Progenitor cell of endocrine pancreas (in vitro differentiated cells): Measurements from ENCODE around the gene IFI27L1. TPM values are rescaled to one million over a fixed set of nuclear protein-coding genes. Genes with fewer than 3 reads are reported as not detected.

ENCODE experiments used
- DNase-seq: peaks from one replicate; pipeline ENCODE4 v3.0.0; 2021; ENCODE audit warnings: low spot score; ENCODE audit not compliant: unreplicated experiment
- H3K27ac Mint-ChIP-seq: 2 replicates; pipeline ENCODE4 v1.8.0; 2021; ENCODE audit warnings: mild to moderate bottlenecking, moderate library complexity, mixed read lengths
- H3K27me3 Mint-ChIP-seq: 2 replicates; pipeline ENCODE4 v1.8.0; 2021; ENCODE audit warnings: mixed read lengths
- H3K36me3 Mint-ChIP-seq: 2 replicates; pipeline ENCODE4 v1.8.0; 2022; ENCODE audit warnings: mixed read lengths; ENCODE audit not compliant: insufficient read depth
- H3K4me1 Mint-ChIP-seq: 2 replicates; pipeline ENCODE4 v1.8.0; 2021; ENCODE audit warnings: low read depth, mixed read lengths
- H3K4me3 Mint-ChIP-seq: 2 replicates; pipeline ENCODE4 v1.8.0; 2021; ENCODE audit warnings: low read depth, mild to moderate bottlenecking, moderate library complexity, mixed read lengths
- H3K9me3 Mint-ChIP-seq: 2 replicates; pipeline ENCODE4 v1.8.0; 2021; ENCODE audit warnings: low read depth, mixed read lengths
- total RNA-seq: library from RNA; stranded (reverse); gene quantifications from 2 replicates; pipeline ENCODE4 v1.2.1, GENCODE V29; 2021
- TF ChIP-seq, protein P1 (sequence below): fragments of 200-600 bp; sonication (generic); IDR thresholded peaks from one replicate; pipeline ENCODE4 v1.5.0; 2021; ENCODE audit warnings: antibody characterized with exemption, mild to moderate bottlenecking; ENCODE audit not compliant: unreplicated experiment

IFI27L1 gene
- total RNA-seq, 1 donor from 2014 or later = 28.9 TPM

DNA sequence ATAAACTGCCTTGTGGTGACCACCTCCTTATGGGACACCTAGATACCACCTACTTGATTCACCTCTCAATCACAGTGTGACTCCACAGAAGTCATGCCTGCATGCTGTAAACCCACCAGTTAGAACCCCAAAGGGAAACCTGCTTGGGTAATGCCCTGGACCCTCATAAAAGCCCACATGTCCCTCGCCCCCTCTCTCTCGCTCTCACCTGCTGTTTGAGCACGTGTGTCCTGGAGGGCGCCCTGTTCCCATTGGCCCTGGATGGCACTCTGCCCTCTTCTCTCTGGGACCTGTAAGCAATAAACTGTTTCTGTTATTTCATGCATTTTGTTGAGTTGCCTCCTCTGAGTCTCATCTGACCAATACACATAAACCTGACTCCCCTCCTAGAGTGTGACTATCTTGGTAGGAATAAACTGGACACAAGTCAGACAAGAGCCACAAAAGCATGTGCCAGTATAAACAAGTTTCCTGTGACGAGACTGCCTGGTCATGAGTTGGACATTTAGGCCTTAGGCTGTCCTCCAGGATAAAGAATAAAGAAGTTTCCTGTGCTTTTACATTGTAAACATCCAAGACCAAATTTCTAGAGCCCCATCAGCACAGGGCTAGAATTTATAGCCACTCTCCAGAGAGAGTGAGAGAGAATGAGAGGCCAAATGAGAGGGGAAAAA is 39.7 kb downstream of the IFI27L1 start:
- no peak for DNase-seq
- Mint-ChIP-seq H3K9me3 (no peaks in the 10 kb centered on the region), H3K27ac (no peak overlapping the region), H3K4me1 (no peaks in the 10 kb centered on the region), H3K27me3 (peaks cover 16% of the 10 kb centered on the region), H3K4me3 (no peak overlapping the region), H3K36me3 (no peaks in the 10 kb centered on the region)
- TF ChIP-seq, protein P1, sequence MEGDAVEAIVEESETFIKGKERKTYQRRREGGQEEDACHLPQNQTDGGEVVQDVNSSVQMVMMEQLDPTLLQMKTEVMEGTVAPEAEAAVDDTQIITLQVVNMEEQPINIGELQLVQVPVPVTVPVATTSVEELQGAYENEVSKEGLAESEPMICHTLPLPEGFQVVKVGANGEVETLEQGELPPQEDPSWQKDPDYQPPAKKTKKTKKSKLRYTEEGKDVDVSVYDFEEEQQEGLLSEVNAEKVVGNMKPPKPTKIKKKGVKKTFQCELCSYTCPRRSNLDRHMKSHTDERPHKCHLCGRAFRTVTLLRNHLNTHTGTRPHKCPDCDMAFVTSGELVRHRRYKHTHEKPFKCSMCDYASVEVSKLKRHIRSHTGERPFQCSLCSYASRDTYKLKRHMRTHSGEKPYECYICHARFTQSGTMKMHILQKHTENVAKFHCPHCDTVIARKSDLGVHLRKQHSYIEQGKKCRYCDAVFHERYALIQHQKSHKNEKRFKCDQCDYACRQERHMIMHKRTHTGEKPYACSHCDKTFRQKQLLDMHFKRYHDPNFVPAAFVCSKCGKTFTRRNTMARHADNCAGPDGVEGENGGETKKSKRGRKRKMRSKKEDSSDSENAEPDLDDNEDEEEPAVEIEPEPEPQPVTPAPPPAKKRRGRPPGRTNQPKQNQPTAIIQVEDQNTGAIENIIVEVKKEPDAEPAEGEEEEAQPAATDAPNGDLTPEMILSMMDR = no peak

DNA sequence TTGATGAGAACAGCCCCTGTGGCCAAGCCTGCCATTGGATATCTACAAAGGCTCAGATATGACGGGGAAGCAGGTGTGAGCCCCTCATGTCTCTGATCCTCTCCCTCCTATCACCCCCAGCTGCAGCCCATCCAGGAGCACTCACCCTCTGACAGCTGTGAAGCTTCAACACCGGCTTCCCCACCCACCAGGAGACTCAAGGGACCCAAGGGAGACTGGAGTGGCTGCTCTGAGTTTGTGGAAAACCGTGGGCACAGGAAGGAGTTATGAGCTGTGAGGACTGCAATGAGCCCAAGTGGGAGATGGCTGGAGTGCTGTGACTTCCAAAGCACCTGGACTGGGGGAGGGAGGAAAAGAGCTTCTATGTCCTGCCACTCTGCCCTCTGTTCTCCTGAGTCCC is 40.4 kb downstream of the IFI27L1 start:
- Mint-ChIP-seq H3K4me3 (no peak overlapping the region), H3K9me3 (no peaks in the 10 kb centered on the region), H3K4me1 (no peaks in the 10 kb centered on the region), H3K27me3 (peaks cover 13% of the 10 kb centered on the region), H3K36me3 (no peaks in the 10 kb centered on the region), H3K27ac (no peak overlapping the region)
- no peak for DNase-seq
- TF ChIP-seq, protein P1 = no peak

DNA sequence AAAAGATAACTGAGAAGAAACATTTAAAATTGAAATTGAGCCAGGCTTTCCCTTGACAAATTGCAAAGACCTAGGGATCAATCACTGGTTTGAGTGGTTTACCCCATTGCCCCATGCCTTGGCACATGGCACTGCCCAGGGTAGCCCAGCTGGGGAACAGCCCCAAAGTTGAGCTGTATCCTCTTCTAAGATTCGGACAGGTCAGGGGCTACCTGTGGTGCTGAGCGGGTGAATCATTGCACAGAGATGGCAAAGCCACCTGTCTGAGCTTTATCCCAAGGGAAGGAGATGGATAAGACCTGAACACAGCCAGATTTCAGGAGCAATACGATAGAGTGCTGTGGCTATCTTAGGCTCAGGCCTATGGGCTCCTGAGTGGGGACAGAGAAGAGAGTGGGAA is 41.3 kb downstream of the IFI27L1 start:
- no peaks in the 10 kb centered on the region for H3K9me3 Mint-ChIP-seq
- no peak for DNase-seq
- no peak overlapping the region for H3K27ac Mint-ChIP-seq
- no peaks in the 10 kb centered on the region for H3K36me3 Mint-ChIP-seq
- no peaks in the 10 kb centered on the region for H3K4me1 Mint-ChIP-seq
- peaks cover 13% of the 10 kb centered on the region for H3K27me3 Mint-ChIP-seq
- H3K4me3 Mint-ChIP-seq = no peak overlapping the region
- TF ChIP-seq, protein P1 = no peak

GRCh38 chr14:94123296-94123695 is 42.2 kb downstream of the IFI27L1 start:
- DNase-seq = no peak
- TF ChIP-seq, protein P1 = no peak
- H3K9me3 Mint-ChIP-seq = no peaks in the 10 kb centered on the region
- H3K27ac Mint-ChIP-seq = no peak overlapping the region
- peaks cover 10% of the 10 kb centered on the region for H3K27me3 Mint-ChIP-seq
- no peaks in the 10 kb centered on the region for H3K36me3 Mint-ChIP-seq
- H3K4me1 Mint-ChIP-seq = no peaks in the 10 kb centered on the region
- H3K4me3 Mint-ChIP-seq = no peak overlapping the region

- Mint-ChIP-seq H3K27ac (no peak overlapping the region), H3K4me3 (no peak overlapping the region), H3K36me3 (no peaks in the 10 kb centered on the region), H3K9me3 (no peaks in the 10 kb centered on the region), H3K27me3 (peaks cover 10% of the 10 kb centered on the region), H3K4me1 (peaks cover 2% of the 10 kb centered on the region)
- no peak for DNase-seq
- TF ChIP-seq, protein P1 = no peak
Measured at GRCh38 chr14:94123868-94124267, 42.8 kb downstream of the IFI27L1 start.
